Endothelial cell of umbilical vein (primary cell): Measurements from ENCODE around the gene RAB7B.

ENCODE experiments used
- CTCF ChIP-seq, 2 donors: IDR thresholded peaks; 1 replicate in 1 of 2; 2 replicates in 1 of 2; pipeline ENCODE4 v1.5.1; 2011; ENCODE audit warnings: low read length in 2 of 2, mild to moderate bottlenecking in 2 of 2, moderate library complexity in 2 of 2, control low read depth in 1 of 2, inconsistent platforms in 1 of 2, low read depth in 1 of 2; ENCODE audit not compliant: insufficient read depth in 1 of 2; ENCODE audit errors: extremely low read depth in 1 of 2
- EZH2 ChIP-seq: IDR thresholded peaks from 2 replicates; pipeline ENCODE4 v1.6.1; 2012; ENCODE audit warnings: borderline replicate concordance, low read depth, mild to moderate bottlenecking, moderate library complexity, low read length, inconsistent platforms; ENCODE audit not compliant: severe bottlenecking
- FOS ChIP-seq: IDR thresholded peaks from 2 replicates; pipeline ENCODE4 v1.6.1; 2011; ENCODE audit warnings: mild to moderate bottlenecking, low read length, moderate library complexity, borderline replicate concordance; ENCODE audit not compliant: insufficient read depth
- GATA2 ChIP-seq: IDR thresholded peaks from 2 replicates; pipeline ENCODE4 v1.7.0; 2011; ENCODE audit warnings: low read depth, mild to moderate bottlenecking, moderate library complexity, mixed read lengths, low read length; ENCODE audit not compliant: insufficient read length, insufficient read depth
- JUN ChIP-seq: IDR thresholded peaks from 2 replicates; pipeline ENCODE4 v1.6.1; 2011; ENCODE audit warnings: borderline replicate concordance, low read depth; ENCODE audit not compliant: insufficient read length, insufficient read depth
- MAX ChIP-seq: IDR thresholded peaks from 2 replicates; pipeline ENCODE4 v1.6.1; 2011; ENCODE audit not compliant: insufficient read depth, insufficient read length
- MYC ChIP-seq: IDR thresholded peaks from one replicate; pipeline ENCODE4 v1.6.1; 2011; ENCODE audit warnings: mild to moderate bottlenecking, low read depth, low read length
- POLR2A ChIP-seq: IDR thresholded peaks from 2 replicates; pipeline ENCODE4 v1.6.1; 2012; ENCODE audit warnings: low read depth, mild to moderate bottlenecking, control low read depth, low read length
- POLR2AphosphoS5 ChIP-seq: IDR thresholded peaks from 2 replicates; pipeline ENCODE4 v1.6.1; 2012; ENCODE audit warnings: low read depth, mild to moderate bottlenecking, control low read depth, low read length, moderate library complexity; ENCODE audit not compliant: insufficient read depth

- TF ChIP-seq CTCF (IDR thresholded peaks at IDR 0.05; ENCODE audit: extremely low read depth in 1 of 2, insufficient read depth in 1 of 2, low read depth in 1 of 2, low read length in 2 of 2) (no peak), MYC (no peak), POLR2A (no peak), EZH2 (no peak), JUN (peak; percentile 71), GATA2 (no peak), MAX (no peak), POLR2AphosphoS5 (peak; percentile 22), FOS (peak; percentile 90)
These were observed 69.2 kb downstream of the RAB7B start for GRCh38 chr1:205933671-205934618.
